A549 (cell line): ENCODE measurements around the gene STPG2. TPM values are rescaled to one million over a fixed set of nuclear protein-coding genes. Genes with fewer than 3 reads are reported as not detected.

Source experiments
- ATAC-seq, 2 experiments: fragments of 200-7000 bp in 1 of 2; fragments of >200 bp in 1 of 2; cut with Nextera tagmentation in 1 of 2; cut with Tn5 transposase in 1 of 2; 3 replicates each; pipeline versions ENCODE4 v1.8.0 to v1.9.1; 2018 to 2020; ENCODE audit warnings: mild to moderate bottlenecking in 1 of 2, moderate library complexity in 1 of 2
- CTCF ChIA-PET: fragments of 300-600 bp; sonication (Branson Sonifier 250); formaldehyde crosslinking; extraction: SDS; loops from one replicate; lab custom pipeline; 2021; ENCODE audit warnings: antibody characterized with exemption, inconsistent platforms; lab: Yijun Ruan, JAX
- POLR2A ChIA-PET: fragments of 350-600 bp; formaldehyde crosslinking; extraction: SDS; loops from one replicate; lab custom pipeline; 2021; ENCODE audit warnings: antibody characterized with exemption, inconsistent platforms; lab: Yijun Ruan, JAX
- DNase-seq, 2 experiments: peaks; one replicate each; pipeline versions ENCODE4 v3.0.0 to v3.0.0-alpha.2; 2011 to 2016; ENCODE audit warnings: low read depth in 1 of 2, low spot score in 1 of 2
- FAIRE-seq: peaks from 2 replicates; lab custom pipeline; 2011; peaks lifted over from hg19 to GRCh38; lab: Jason Lieb, UNC
- H3K27ac ChIP-seq, 2 experiments: fragments of >200 bp; sonication (Bioruptor Twin); formaldehyde crosslinking; 3 replicates each; pipeline ENCODE4 v1.5.1; 2016 to 2017
- H3K4me1 ChIP-seq: fragments of >200 bp; sonication (Bioruptor Twin); formaldehyde crosslinking; 3 replicates; pipeline ENCODE4 v1.6.1; 2016
- H3K4me2 ChIP-seq: fragments of >200 bp; sonication (Bioruptor Twin); formaldehyde crosslinking; 3 replicates; pipeline ENCODE4 v1.6.1; 2016
- H3K4me3 ChIP-seq: fragments of >200 bp; sonication (Bioruptor Twin); formaldehyde crosslinking; 3 replicates; pipeline ENCODE4 v1.5.1; 2016
- H3K9me3 ChIP-seq: fragments of >200 bp; sonication (Bioruptor Twin); formaldehyde crosslinking; 3 replicates; pipeline ENCODE4 v1.6.1; 2016
- BHLHE40 ChIP-seq: IDR thresholded peaks from 2 replicates; pipeline ENCODE4 v1.6.1; 2012; ENCODE audit warnings: low read depth, low read length, inconsistent platforms
- EP300 ChIP-seq, 2 experiments: fragments of >200 bp; sonication (Bioruptor Twin); formaldehyde crosslinking; IDR thresholded peaks; 2 replicates in 1 of 2; 3 replicates in 1 of 2; pipeline ENCODE4 v1.6.1; 2016 to 2017
- FOSL2 ChIP-seq, 2 experiments: fragments of 450-650 bp in 1 of 2; fragments of >200 bp in 1 of 2; sonication (Bioruptor Twin) in 1 of 2; formaldehyde crosslinking; IDR thresholded peaks; 2 replicates each; pipeline versions ENCODE4 v1.5.0 to v1.6.1; 2016 to 2020; ENCODE audit warnings: mild to moderate bottlenecking in 1 of 2, moderate library complexity in 1 of 2
- FOXS1 ChIP-seq: fragments of 250-450 bp; sonication (Bioruptor Pico); IDR thresholded peaks from 2 replicates; pipeline ENCODE4 v1.5.0; 2020; ENCODE audit warnings: mild to moderate bottlenecking, moderate library complexity
- MYC ChIP-seq: IDR thresholded peaks from 2 replicates; pipeline ENCODE4 v1.6.1; 2012; ENCODE audit warnings: mild to moderate bottlenecking, inconsistent platforms, low read length, improper control_type of control experiment, borderline replicate concordance
- NR3C1 ChIP-seq: fragments of >200 bp; sonication (Bioruptor Twin); formaldehyde crosslinking; IDR thresholded peaks from 3 replicates; pipeline ENCODE4 v1.6.1; 2017
- PHF8 ChIP-seq: fragments of 200-600 bp; sonication (generic); IDR thresholded peaks from 2 replicates; pipeline ENCODE4 v1.6.1; 2016; ENCODE audit warnings: low read depth, mild to moderate bottlenecking, antibody characterized with exemption, moderate library complexity, borderline replicate concordance
- POLR2AphosphoS2 ChIP-seq: conservative IDR thresholded peaks from 2 replicates; pipeline ENCODE4 v1.6.1; 2012; ENCODE audit warnings: low read length, improper control_type of control experiment, inconsistent platforms
- REST ChIP-seq: fragments of 200-600 bp; sonication (generic); IDR thresholded peaks from 2 replicates; pipeline ENCODE4 v1.6.1; 2016; ENCODE audit warnings: antibody characterized with exemption, mild to moderate bottlenecking, moderate library complexity
- RFX5 ChIP-seq: fragments of 450-650 bp; IDR thresholded peaks from 2 replicates; pipeline ENCODE4 v1.7.1; 2014; ENCODE audit warnings: antibody characterized with exemption, mild to moderate bottlenecking, moderate library complexity
- SREBF2 ChIP-seq: fragments of 450-650 bp; IDR thresholded peaks from 2 replicates; pipeline ENCODE4 v1.6.1; 2014; ENCODE audit warnings: mild to moderate bottlenecking, moderate library complexity
- WGBS: methylation state at CpG from one replicate; pipeline ENCODE4 v1.1.6; 2017; ENCODE audit errors: missing lambda C conversion rate; 5-methylcytosine and 5-hydroxymethylcytosine counted together
- polyA plus RNA-seq, 4 experiments: library from polyadenylated mRNA; depleted of rRNA in 3 of 4; stranded (reverse); fragments of >200 nt; fragmentation: RNase III in 1 of 4; extraction: RNeasy Plus Mini Kit Qiagen cat#74134 plus additional on column Dnase treatment in 1 of 4; gene quantifications; 2 replicates in 3 of 4; 3 replicates in 1 of 4; pipeline ENCODE4 v1.2.3, GENCODE V29; 2011 to 2017
- TF ChIP-seq, protein P1 (sequence below): fragments of >200 bp; sonication (Bioruptor Twin); formaldehyde crosslinking; IDR thresholded peaks from 3 replicates; pipeline ENCODE4 v1.5.1; 2016
- TF ChIP-seq, protein P2 (sequence below): IDR thresholded peaks from 2 replicates; pipeline ENCODE4 v1.6.1; 2012; ENCODE audit warnings: low read depth, borderline replicate concordance
- TF ChIP-seq, protein P3 (sequence below): fragments of 250-450 bp; sonication (Bioruptor Pico); IDR thresholded peaks from 2 replicates; pipeline ENCODE4 v1.5.0; 2020; ENCODE audit warnings: low read depth, mild to moderate bottlenecking, moderate library complexity

STPG2 gene
- polyA plus RNA-seq, 2 of the 4 experiments (the other 2 are of a cell fraction): 0.05 TPM; not detected in 1

- H3K4me2 ChIP-seq: no peak overlapping the region
- ATAC-seq (no peak), DNase-seq (no peak), FAIRE-seq (no peak)
- POLR2A ChIA-PET: no interaction called here
- H3K4me1 ChIP-seq: no peaks in the 10 kb centered on the region
- H3K27ac ChIP-seq: no peak overlapping the region
- TF ChIP-seq RFX5 (no peak), POLR2AphosphoS2 (no peak), EP300 (IDR thresholded peaks at IDR 0.05) (no peak)
- TF ChIP-seq, protein P1, sequence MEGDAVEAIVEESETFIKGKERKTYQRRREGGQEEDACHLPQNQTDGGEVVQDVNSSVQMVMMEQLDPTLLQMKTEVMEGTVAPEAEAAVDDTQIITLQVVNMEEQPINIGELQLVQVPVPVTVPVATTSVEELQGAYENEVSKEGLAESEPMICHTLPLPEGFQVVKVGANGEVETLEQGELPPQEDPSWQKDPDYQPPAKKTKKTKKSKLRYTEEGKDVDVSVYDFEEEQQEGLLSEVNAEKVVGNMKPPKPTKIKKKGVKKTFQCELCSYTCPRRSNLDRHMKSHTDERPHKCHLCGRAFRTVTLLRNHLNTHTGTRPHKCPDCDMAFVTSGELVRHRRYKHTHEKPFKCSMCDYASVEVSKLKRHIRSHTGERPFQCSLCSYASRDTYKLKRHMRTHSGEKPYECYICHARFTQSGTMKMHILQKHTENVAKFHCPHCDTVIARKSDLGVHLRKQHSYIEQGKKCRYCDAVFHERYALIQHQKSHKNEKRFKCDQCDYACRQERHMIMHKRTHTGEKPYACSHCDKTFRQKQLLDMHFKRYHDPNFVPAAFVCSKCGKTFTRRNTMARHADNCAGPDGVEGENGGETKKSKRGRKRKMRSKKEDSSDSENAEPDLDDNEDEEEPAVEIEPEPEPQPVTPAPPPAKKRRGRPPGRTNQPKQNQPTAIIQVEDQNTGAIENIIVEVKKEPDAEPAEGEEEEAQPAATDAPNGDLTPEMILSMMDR: no peak
- TF ChIP-seq, protein P2, sequence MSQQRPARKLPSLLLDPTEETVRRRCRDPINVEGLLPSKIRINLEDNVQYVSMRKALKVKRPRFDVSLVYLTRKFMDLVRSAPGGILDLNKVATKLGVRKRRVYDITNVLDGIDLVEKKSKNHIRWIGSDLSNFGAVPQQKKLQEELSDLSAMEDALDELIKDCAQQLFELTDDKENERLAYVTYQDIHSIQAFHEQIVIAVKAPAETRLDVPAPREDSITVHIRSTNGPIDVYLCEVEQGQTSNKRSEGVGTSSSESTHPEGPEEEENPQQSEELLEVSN: no peak
- CTCF ChIA-PET: no interaction called here
- no peak overlapping the region for H3K4me3 ChIP-seq
- 48% methylated on average over 2 of the region's 2 CpGs for WGBS
- H3K9me3 ChIP-seq: no peaks in the 10 kb centered on the region
Measured at GRCh38 chr4:97978791-97979488, 164.3 kb downstream of the STPG2 start.

- Histone ChIP-seq H3K27ac (no peak overlapping the region), H3K9me3 (no peaks in the 10 kb centered on the region), H3K4me1 (no peaks in the 10 kb centered on the region), H3K4me2 (no peak overlapping the region), H3K4me3 (no peak overlapping the region)
- FAIRE-seq: no peak
- CTCF ChIA-PET: no interaction called here
- ATAC-seq: no peak
- 0% methylated on average over 2 of the region's 2 CpGs for WGBS
- POLR2A ChIA-PET: no interaction called here
- no peak for TF ChIP-seq FOXS1 (CRISPR knock-in tag)
- TF ChIP-seq SREBF2: no peak
- TF ChIP-seq RFX5: no peak
- TF ChIP-seq, protein P3, sequence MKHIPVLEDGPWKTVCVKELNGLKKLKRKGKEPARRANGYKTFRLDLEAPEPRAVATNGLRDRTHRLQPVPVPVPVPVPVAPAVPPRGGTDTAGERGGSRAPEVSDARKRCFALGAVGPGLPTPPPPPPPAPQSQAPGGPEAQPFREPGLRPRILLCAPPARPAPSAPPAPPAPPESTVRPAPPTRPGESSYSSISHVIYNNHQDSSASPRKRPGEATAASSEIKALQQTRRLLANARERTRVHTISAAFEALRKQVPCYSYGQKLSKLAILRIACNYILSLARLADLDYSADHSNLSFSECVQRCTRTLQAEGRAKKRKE (CRISPR knock-in tag): no peak
- TF ChIP-seq BHLHE40: no peak
- TF ChIP-seq PHF8: no peak
- no peak for TF ChIP-seq FOSL2 (IDR thresholded peaks at IDR 0.05)
- no peak for TF ChIP-seq FOSL2 (CRISPR knock-in tag; IDR thresholded peaks at IDR 0.05)
- no peak for TF ChIP-seq MYC
- no peak for DNase-seq
Measured at GRCh38 chr4:97953171-97953941, 189.9 kb downstream of the STPG2 start.

DNA sequence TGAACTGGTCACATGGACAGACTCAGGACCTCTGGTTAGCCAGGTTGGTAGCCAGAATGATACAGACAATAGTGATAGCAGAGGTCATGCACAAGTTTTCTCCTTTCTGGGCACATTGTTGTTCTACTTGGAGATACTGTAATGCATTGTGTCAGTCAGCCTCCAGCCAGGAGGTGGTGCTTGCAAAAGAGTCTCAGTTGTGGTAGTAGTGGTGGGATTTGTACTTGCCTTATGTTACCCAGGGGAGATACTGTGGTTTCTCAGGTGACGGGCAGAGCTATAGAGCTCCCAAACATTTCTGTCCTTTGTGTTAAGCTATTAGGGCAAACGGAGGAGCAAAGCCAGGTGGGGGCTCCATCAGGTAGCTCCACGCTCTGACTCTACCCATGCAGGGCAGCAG, 190.5 kb downstream of the STPG2 start:
- ATAC-seq: no peak
- no peak for DNase-seq
- ChIA-PET CTCF (no interaction called here), POLR2A (no interaction called here)
- Histone ChIP-seq H3K4me3 (no peak overlapping the region), H3K27ac (no peak overlapping the region), H3K4me2 (no peak overlapping the region), H3K9me3 (no peaks in the 10 kb centered on the region), H3K4me1 (no peaks in the 10 kb centered on the region)
- no peak for FAIRE-seq
- 27% methylated on average over 3 of the region's 3 CpGs for WGBS
- TF ChIP-seq, protein P1: no peak
- TF ChIP-seq NR3C1 (no peak), REST (no peak)
